Measurements from ENCODE around the gene SLC25A47. TPM values are rescaled to one million over a fixed set of nuclear protein-coding genes. Genes with fewer than 3 reads are reported as not detected.
A peak's percentile ranks its signal among the peaks of the same experiment; 100 is the strongest.
"Not testable (repeated sequence)": the region's sequence is repeated elsewhere in the genome, so short reads cannot be mapped to it uniquely, and the experiment has no call there.

SLC25A47 gene
- total RNA-seq, 1 experiment from 2014 or later = 0.29 TPM

- DNase-seq (ENCODE audit: low read depth, low spot score); in situ Hi-C loops (cut with HindIII; ENCODE audit: low pct_unique_long_range_greater_than_20kb, low sequenced_read_pairs): not testable (repeated sequence)
These were observed 35.2 kb upstream of the SLC25A47 start for GRCh38 chr14:100287998-100288295.

GRCh38 chr14:100288382-100289185 lies 34.6 kb upstream of the SLC25A47 start:
- in situ Hi-C loops (cut with HindIII; ENCODE audit: low pct_unique_long_range_greater_than_20kb, low sequenced_read_pairs) = no loop called here
- no peak for DNase-seq (ENCODE audit: low read depth, low spot score)

GRCh38 chr14:100289916-100290606 lies 33.1 kb upstream of the SLC25A47 start:
- in situ Hi-C loops (cut with HindIII; ENCODE audit: low pct_unique_long_range_greater_than_20kb, low sequenced_read_pairs) = no loop called here
- no peak for DNase-seq (ENCODE audit: low read depth, low spot score)

- in situ Hi-C loops (cut with HindIII; ENCODE audit: low pct_unique_long_range_greater_than_20kb, low sequenced_read_pairs) = no loop called here
- no peak for DNase-seq (ENCODE audit: low read depth, low spot score)
These were observed 32.4 kb upstream of the SLC25A47 start for GRCh38 chr14:100290607-100291304.

- in situ Hi-C loops (cut with HindIII; ENCODE audit: low pct_unique_long_range_greater_than_20kb, low sequenced_read_pairs) = no loop called here
- no peak for DNase-seq (ENCODE audit: low read depth, low spot score)
These were observed 31.6 kb upstream of the SLC25A47 start for GRCh38 chr14:100291305-100292075.

GRCh38 chr14:100292301-100292775 lies 30.8 kb upstream of the SLC25A47 start:
- in situ Hi-C loops (cut with HindIII; ENCODE audit: low pct_unique_long_range_greater_than_20kb, low sequenced_read_pairs) = no loop called here
- DNase-seq (ENCODE audit: low read depth, low spot score) = no peak

GRCh38 chr14:100292776-100293461 lies 30.2 kb upstream of the SLC25A47 start:
- in situ Hi-C loops (cut with HindIII; ENCODE audit: low pct_unique_long_range_greater_than_20kb, low sequenced_read_pairs) = no loop called here
- DNase-seq (ENCODE audit: low read depth, low spot score) = no peak

GRCh38 chr14:100293497-100294212 lies 29.5 kb upstream of the SLC25A47 start:
- in situ Hi-C loops (cut with HindIII; ENCODE audit: low pct_unique_long_range_greater_than_20kb, low sequenced_read_pairs) = no loop called here
- DNase-seq (ENCODE audit: low read depth, low spot score) = no peak

DNA sequence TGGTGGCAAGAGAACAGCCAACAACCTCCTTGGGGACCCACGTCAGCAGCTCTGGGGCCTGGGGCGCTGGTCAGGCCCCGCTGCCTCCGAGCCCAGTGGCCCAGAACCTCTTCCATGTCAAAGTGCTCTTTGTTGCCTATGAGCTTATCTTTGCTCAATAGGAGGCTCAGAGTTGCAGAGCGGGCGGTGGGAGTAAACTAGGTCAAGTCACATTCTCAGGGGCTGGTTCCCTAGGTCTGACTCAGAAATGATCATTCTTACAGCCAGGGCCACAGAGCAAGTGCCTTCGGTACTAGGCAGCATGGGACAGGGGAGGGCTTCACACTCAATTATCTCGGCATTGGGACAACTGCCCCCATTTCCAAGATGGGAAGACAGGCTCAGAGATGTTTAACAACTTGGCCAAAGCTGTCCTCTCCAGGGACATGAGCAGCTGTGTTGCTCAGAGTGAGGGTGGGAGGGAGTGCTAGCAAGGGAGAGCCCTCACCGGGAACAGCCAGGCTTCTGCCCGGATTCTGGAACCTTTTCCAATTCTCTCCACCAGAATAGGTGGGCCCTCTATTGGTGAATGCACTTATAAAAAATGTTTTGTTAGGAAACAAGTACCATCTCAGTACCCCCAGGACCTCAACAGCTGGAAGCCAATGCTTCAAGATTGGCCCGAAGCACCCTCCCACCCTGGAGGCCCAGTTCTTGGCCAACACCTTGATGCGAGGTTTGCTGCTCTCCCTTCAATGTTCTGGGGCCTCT lies 28.8 kb upstream of the SLC25A47 start:
- peak; percentile 92 for DNase-seq (ENCODE audit: low read depth, low spot score)
- in situ Hi-C loops (cut with HindIII; ENCODE audit: low pct_unique_long_range_greater_than_20kb, low sequenced_read_pairs) = no loop called here

- in situ Hi-C loops (cut with HindIII; ENCODE audit: low pct_unique_long_range_greater_than_20kb, low sequenced_read_pairs) = no loop called here
- no peak for DNase-seq (ENCODE audit: low read depth, low spot score)
These were observed 28.2 kb upstream of the SLC25A47 start for GRCh38 chr14:100294963-100295330.

- no peak for DNase-seq (ENCODE audit: low read depth, low spot score)
- in situ Hi-C loops (cut with HindIII; ENCODE audit: low pct_unique_long_range_greater_than_20kb, low sequenced_read_pairs) = no loop called here
These were observed 27.6 kb upstream of the SLC25A47 start for GRCh38 chr14:100295376-100296105.

GRCh38 chr14:100296106-100296651 lies 27.0 kb upstream of the SLC25A47 start:
- DNase-seq (ENCODE audit: low read depth, low spot score) = no peak
- in situ Hi-C loops (cut with HindIII; ENCODE audit: low pct_unique_long_range_greater_than_20kb, low sequenced_read_pairs) = no loop called here

- in situ Hi-C loops (cut with HindIII; ENCODE audit: low pct_unique_long_range_greater_than_20kb, low sequenced_read_pairs); DNase-seq (ENCODE audit: low read depth, low spot score): not testable (repeated sequence)
These were observed 26.4 kb upstream of the SLC25A47 start for GRCh38 chr14:100296729-100297128.

DNA sequence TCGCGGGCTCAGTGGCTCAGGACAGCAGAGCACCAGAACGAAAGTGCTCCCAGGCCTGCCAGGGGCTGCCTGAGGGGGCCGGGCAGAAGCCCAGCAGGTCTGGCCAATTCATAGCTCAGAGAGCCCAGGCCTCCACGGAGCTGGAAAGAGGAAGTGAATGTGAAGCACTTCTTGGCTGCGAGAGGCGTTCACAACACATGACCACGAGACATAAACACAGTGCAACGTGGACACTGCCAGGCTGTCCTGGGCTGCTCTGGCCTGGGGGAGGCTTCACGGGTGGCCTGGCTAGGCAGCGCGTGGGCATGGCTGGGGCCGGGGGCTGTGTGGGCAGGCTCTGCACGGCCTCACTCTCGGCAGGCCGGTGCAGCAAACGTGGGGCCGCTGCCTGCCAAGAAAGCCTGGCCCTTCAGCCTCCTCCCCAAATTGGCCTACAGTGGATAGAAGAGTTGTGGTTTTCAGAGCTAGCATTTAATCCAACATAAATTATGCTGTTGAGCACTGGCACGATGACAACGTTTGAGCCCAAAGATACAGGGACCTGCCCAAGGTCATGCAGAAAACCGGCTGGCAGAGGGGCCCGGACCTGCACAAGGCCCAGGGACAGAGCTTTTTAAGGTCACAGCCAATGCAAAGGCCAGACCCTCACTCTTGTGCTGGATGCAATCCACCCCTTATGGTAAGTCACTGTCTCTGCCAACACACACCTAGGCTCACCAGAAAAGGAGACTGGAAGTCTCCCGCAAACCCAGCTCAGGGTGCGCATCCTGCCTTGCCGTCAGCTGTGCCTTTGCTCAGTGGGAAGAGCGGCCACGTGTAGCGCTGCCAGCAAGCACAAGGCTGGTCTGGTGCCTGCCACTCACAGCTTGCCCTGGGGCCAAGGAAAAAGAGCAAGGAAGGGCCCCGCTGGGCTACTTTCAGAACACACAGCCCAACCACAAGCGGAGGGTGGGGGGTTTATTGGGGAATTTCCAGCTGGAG lies 25.5 kb upstream of the SLC25A47 start:
- in situ Hi-C loops (cut with HindIII; ENCODE audit: low pct_unique_long_range_greater_than_20kb, low sequenced_read_pairs) = no loop called here
- DNase-seq (ENCODE audit: low read depth, low spot score) = peak; percentile 61
